Measurements from ENCODE around the gene CA6. TPM values are rescaled to one million over a fixed set of nuclear protein-coding genes. Genes with fewer than 3 reads are reported as not detected.

Gene CA6
- total RNA-seq, 2 donors from 2014 or later = not detected

- H3K36me3 Mint-ChIP-seq (ENCODE audit: low read depth) = peaks cover 8% of the 10 kb centered on the region
These were observed 35.3 kb upstream of the CA6 start for GRCh38 chr1:8910331-8910730.

GRCh38 chr1:8910914-8911313 lies 34.8 kb upstream of the CA6 start:
- Mint-ChIP-seq H3K4me1 (peaks cover 42% of the 10 kb centered on the region), H3K36me3 (ENCODE audit: low read depth) (peaks cover 8% of the 10 kb centered on the region)
- peaks cover 35% of the 10 kb centered on the region for H3K4me1 ChIP-seq (ENCODE audit: control insufficient read depth, insufficient read depth, low read length)

More at GRCh38 chr1:8910331-8910730, 35.3 kb upstream of the CA6 start:
- Mint-ChIP-seq H3K27me3 (ENCODE audit: insufficient read depth) (no peaks in the 10 kb centered on the region), H3K4me1 (peaks cover 36% of the 10 kb centered on the region), H3K4me3 (no peak overlapping the region), H3K9me3 (peaks cover 26% of the 10 kb centered on the region), H3K27ac (peak overlapping the region; percentile 70)
- H3K36me3 ChIP-seq (ENCODE audit: control insufficient read depth, insufficient read depth, low read length) = no peaks in the 10 kb centered on the region
- H3K27me3 ChIP-seq (ENCODE audit: control insufficient read depth, insufficient read depth, low read length, poor library complexity, severe bottlenecking) = no peaks in the 10 kb centered on the region
- peaks cover 14% of the 10 kb centered on the region for H3K9me3 ChIP-seq (ENCODE audit: control insufficient read depth, low read length)
- no peak overlapping the region for H3K9ac ChIP-seq (ENCODE audit: extremely low read depth, low read length, poor library complexity, severe bottlenecking)
- H3K4me3 ChIP-seq (ENCODE audit: low read length) = no peak overlapping the region
- peak; percentile 68 for DNase-seq
- WGBS, 2 experiments (ENCODE audit: insufficient coverage in 1 of 2, insufficient read length in 1 of 2) = 100% methylated on average over 1 of the region's 3 CpGs; no CpG with 5 or more reads in 1 of the 2 experiments
- H3K27ac ChIP-seq (ENCODE audit: low read depth, low read length) = no peak overlapping the region
- peak; percentile 49 for TF ChIP-seq CTCF (conservative IDR thresholded peaks at IDR 0.05)
- H3K4me1 ChIP-seq (ENCODE audit: control insufficient read depth, insufficient read depth, low read length) = peaks cover 30% of the 10 kb centered on the region

GRCh38 chr1:8911416-8912309 lies 34.0 kb upstream of the CA6 start:
- no peaks in the 10 kb centered on the region for H3K36me3 ChIP-seq (ENCODE audit: control insufficient read depth, insufficient read depth, low read length)
- H3K9me3 ChIP-seq (ENCODE audit: control insufficient read depth, low read length) = peaks cover 14% of the 10 kb centered on the region
- Mint-ChIP-seq H3K4me1 (peaks cover 45% of the 10 kb centered on the region), H3K9me3 (peaks cover 26% of the 10 kb centered on the region), H3K4me3 (no peak overlapping the region), H3K27me3 (ENCODE audit: insufficient read depth) (no peaks in the 10 kb centered on the region), H3K27ac (no peak overlapping the region), H3K36me3 (ENCODE audit: low read depth) (peaks cover 8% of the 10 kb centered on the region)
- TF ChIP-seq CTCF (conservative IDR thresholded peaks at IDR 0.05) = no peak
- DNase-seq = peak; percentile 76
- H3K27ac ChIP-seq (ENCODE audit: low read depth, low read length) = no peak overlapping the region
- H3K9ac ChIP-seq (ENCODE audit: extremely low read depth, low read length, poor library complexity, severe bottlenecking) = no peak overlapping the region
- peak overlapping the region; percentile 53 for H3K4me3 ChIP-seq (ENCODE audit: low read length)
- WGBS, 2 experiments (ENCODE audit: insufficient coverage in 1 of 2, insufficient read length in 1 of 2) = 60 to 88% methylated on average over 3 to 10 of the region's 17 CpGs
- no peaks in the 10 kb centered on the region for H3K27me3 ChIP-seq (ENCODE audit: control insufficient read depth, insufficient read depth, low read length, poor library complexity, severe bottlenecking)
- H3K4me1 ChIP-seq (ENCODE audit: control insufficient read depth, insufficient read depth, low read length) = peaks cover 37% of the 10 kb centered on the region

More at GRCh38 chr1:8910914-8911313, 34.8 kb upstream of the CA6 start:
- WGBS, 2 experiments (ENCODE audit: insufficient coverage in 1 of 2, insufficient read length in 1 of 2) = 76 to 80% methylated on average over 5 to 6 of the region's 6 CpGs
- H3K27me3 ChIP-seq (ENCODE audit: control insufficient read depth, insufficient read depth, low read length, poor library complexity, severe bottlenecking) = no peaks in the 10 kb centered on the region
- H3K9ac ChIP-seq (ENCODE audit: extremely low read depth, low read length, poor library complexity, severe bottlenecking) = no peak overlapping the region
- Mint-ChIP-seq H3K4me3 (no peak overlapping the region), H3K27me3 (ENCODE audit: insufficient read depth) (no peaks in the 10 kb centered on the region), H3K27ac (no peak overlapping the region), H3K9me3 (peaks cover 26% of the 10 kb centered on the region)
- peak overlapping the region; percentile 53 for H3K4me3 ChIP-seq (ENCODE audit: low read length)
- peaks cover 14% of the 10 kb centered on the region for H3K9me3 ChIP-seq (ENCODE audit: control insufficient read depth, low read length)
- DNase-seq = no peak
- H3K36me3 ChIP-seq (ENCODE audit: control insufficient read depth, insufficient read depth, low read length) = no peaks in the 10 kb centered on the region
- no peak for TF ChIP-seq CTCF (conservative IDR thresholded peaks at IDR 0.05)
- no peak overlapping the region for H3K27ac ChIP-seq (ENCODE audit: low read depth, low read length)

Data from endodermal cell (in vitro differentiated cells).